ENCODE measurements around the gene RPL3.

RPL3 gene

GRCh38 chr22:39318507-39319283, 728 bp downstream of the RPL3 start:
- H3K9ac ChIP-seq (ENCODE audit: low read length): peak overlapping the region; percentile 98
- H3K36me3 ChIP-seq (ENCODE audit: control insufficient read depth in 1 of 2, insufficient read depth in 2 of 2, low read length in 2 of 2): peaks cover 37 to 45% of the 10 kb centered on the region in 2 experiments
- peak overlapping the region; percentile 85 for H3K18ac ChIP-seq (ENCODE audit: low read length)
- H4K8ac ChIP-seq (ENCODE audit: low read depth, low read length): peak overlapping the region; percentile 90
- peak overlapping the region; percentile 85 for H2BK5ac ChIP-seq (ENCODE audit: low read depth, low read length, poor library complexity)
- H2BK120ac ChIP-seq (ENCODE audit: insufficient read depth, low read length, poor library complexity): peak overlapping the region; percentile 65
- H3K4ac ChIP-seq (ENCODE audit: low read depth, low read length): peak overlapping the region; percentile 97
- H3K79me2 ChIP-seq (ENCODE audit: control insufficient read depth, insufficient read depth, low read length, poor library complexity): peaks cover 19% of the 10 kb centered on the region
- peaks cover 12% of the 10 kb centered on the region for H3K79me1 ChIP-seq (ENCODE audit: low read length)
- H3K27me3 ChIP-seq (ENCODE audit: insufficient read depth, low read length): no peaks in the 10 kb centered on the region
- H2AK5ac ChIP-seq (ENCODE audit: low read length): peak overlapping the region; percentile 91
- DNase-seq: peak in 1 of 2 donors; percentile 27
- peak overlapping the region; percentile 75 for H3K27ac ChIP-seq (ENCODE audit: low read depth, low read length)
- peak overlapping the region; percentile 82 for H3K4me3 ChIP-seq (ENCODE audit: low read depth, low read length)
- no peak overlapping the region for H2BK12ac ChIP-seq (ENCODE audit: low read length)
- peak overlapping the region; percentile 87 for H4K12ac ChIP-seq (ENCODE audit: low read depth, low read length)
- no peak overlapping the region for H2AFZ ChIP-seq (ENCODE audit: insufficient read depth, low read length, poor library complexity)
- H3K4me2 ChIP-seq (ENCODE audit: low read length): peak overlapping the region; percentile 90
- H3K14ac ChIP-seq (ENCODE audit: low read length): peak overlapping the region; percentile 80
- peaks cover 11 to 12% of the 10 kb centered on the region in 2 experiments for H3K4me1 ChIP-seq (ENCODE audit: control insufficient read depth in 1 of 2, insufficient read depth in 2 of 2, low read length in 2 of 2)
- peak overlapping the region; percentile 75 for H4K91ac ChIP-seq (ENCODE audit: low read depth, low read length)
- H3K9me3 ChIP-seq (ENCODE audit: insufficient read depth, low read depth, low read length): peaks cover 2% of the 10 kb centered on the region
- 100% methylated on average over 1 of the region's 26 CpGs for WGBS (ENCODE audit: extremely low coverage, insufficient coverage, insufficient read length)
- H3K23ac ChIP-seq (ENCODE audit: low read length): no peak overlapping the region

GRCh38 chr22:39317775-39318506, 1.5 kb downstream of the RPL3 start:
- Histone ChIP-seq H4K91ac (ENCODE audit: low read depth, low read length) (no peak overlapping the region), H3K4ac (ENCODE audit: low read depth, low read length) (peak overlapping the region; percentile 97), H2BK12ac (ENCODE audit: low read length) (no peak overlapping the region), H3K9me3 (ENCODE audit: insufficient read depth, low read depth, low read length) (peaks cover 2% of the 10 kb centered on the region), H3K4me2 (ENCODE audit: low read length) (peak overlapping the region; percentile 90), H3K79me2 (ENCODE audit: control insufficient read depth, insufficient read depth, low read length, poor library complexity) (peaks cover 19% of the 10 kb centered on the region), H3K4me3 (ENCODE audit: low read depth, low read length) (peak overlapping the region; percentile 65), H3K27me3 (ENCODE audit: insufficient read depth, low read length) (no peaks in the 10 kb centered on the region), H2AK5ac (ENCODE audit: low read length) (no peak overlapping the region), H3K14ac (ENCODE audit: low read length) (no peak overlapping the region), H4K8ac (ENCODE audit: low read depth, low read length) (no peak overlapping the region), H3K27ac (ENCODE audit: low read depth, low read length) (peak overlapping the region; percentile 12), H3K23ac (ENCODE audit: low read length) (no peak overlapping the region), H2BK120ac (ENCODE audit: insufficient read depth, low read length, poor library complexity) (no peak overlapping the region), H2AFZ (ENCODE audit: insufficient read depth, low read length, poor library complexity) (no peak overlapping the region), H3K9ac (ENCODE audit: low read length) (peak overlapping the region; percentile 98), H3K18ac (ENCODE audit: low read length) (no peak overlapping the region), H3K36me3 (ENCODE audit: control insufficient read depth in 1 of 2, insufficient read depth in 2 of 2, low read length in 2 of 2) (peaks cover 45 to 52% of the 10 kb centered on the region in 2 experiments), H2BK5ac (ENCODE audit: low read depth, low read length, poor library complexity) (no peak overlapping the region), H3K4me1 (ENCODE audit: control insufficient read depth in 1 of 2, insufficient read depth in 2 of 2, low read length in 2 of 2) (peaks cover 11 to 12% of the 10 kb centered on the region in 2 experiments), H3K79me1 (ENCODE audit: low read length) (peaks cover 12% of the 10 kb centered on the region), H4K12ac (ENCODE audit: low read depth, low read length) (no peak overlapping the region)
- DNase-seq: peak in 1 of 2 donors; percentile 32
- WGBS (ENCODE audit: extremely low coverage, insufficient coverage, insufficient read length): no CpG with 5 or more reads among the region's 9 CpGs

- Histone ChIP-seq H2BK12ac (ENCODE audit: low read length) (no peak overlapping the region), H3K27ac (ENCODE audit: low read depth, low read length) (peak overlapping the region; percentile 12), H2AFZ (ENCODE audit: insufficient read depth, low read length, poor library complexity) (no peak overlapping the region), H3K18ac (ENCODE audit: low read length) (no peak overlapping the region), H3K79me2 (ENCODE audit: control insufficient read depth, insufficient read depth, low read length, poor library complexity) (peaks cover 19% of the 10 kb centered on the region), H4K12ac (ENCODE audit: low read depth, low read length) (no peak overlapping the region), H3K36me3 (ENCODE audit: control insufficient read depth in 1 of 2, insufficient read depth in 2 of 2, low read length in 2 of 2) (peaks cover 52 to 59% of the 10 kb centered on the region in 2 experiments), H4K8ac (ENCODE audit: low read depth, low read length) (no peak overlapping the region), H2BK5ac (ENCODE audit: low read depth, low read length, poor library complexity) (no peak overlapping the region), H3K14ac (ENCODE audit: low read length) (no peak overlapping the region), H3K4me3 (ENCODE audit: low read depth, low read length) (no peak overlapping the region), H2BK120ac (ENCODE audit: insufficient read depth, low read length, poor library complexity) (no peak overlapping the region), H3K79me1 (ENCODE audit: low read length) (peaks cover 12% of the 10 kb centered on the region), H3K27me3 (ENCODE audit: insufficient read depth, low read length) (no peaks in the 10 kb centered on the region), H3K9me3 (ENCODE audit: insufficient read depth, low read depth, low read length) (peaks cover 2% of the 10 kb centered on the region), H3K4me2 (ENCODE audit: low read length) (peak overlapping the region; percentile 90), H2AK5ac (ENCODE audit: low read length) (no peak overlapping the region), H4K91ac (ENCODE audit: low read depth, low read length) (no peak overlapping the region), H3K4me1 (ENCODE audit: control insufficient read depth in 1 of 2, insufficient read depth in 2 of 2, low read length in 2 of 2) (peaks cover 11 to 12% of the 10 kb centered on the region in 2 experiments), H3K9ac (ENCODE audit: low read length) (peak overlapping the region; percentile 35), H3K23ac (ENCODE audit: low read length) (no peak overlapping the region), H3K4ac (ENCODE audit: low read depth, low read length) (peak overlapping the region; percentile 39)
- peak in 1 of 2 donors; percentile 22 for DNase-seq
- WGBS (ENCODE audit: extremely low coverage, insufficient coverage, insufficient read length): no CpG with 5 or more reads among the region's 9 CpGs
Measured at GRCh38 chr22:39317084-39317774, 2.2 kb downstream of the RPL3 start.

GRCh38 chr22:39316440-39317083, 2.9 kb downstream of the RPL3 start:
- H3K27ac ChIP-seq (ENCODE audit: low read depth, low read length): no peak overlapping the region
- H3K4me1 ChIP-seq (ENCODE audit: control insufficient read depth in 1 of 2, insufficient read depth in 2 of 2, low read length in 2 of 2): peaks cover 11 to 15% of the 10 kb centered on the region in 2 experiments
- DNase-seq: peak; percentile 87 to 92
- H2BK120ac ChIP-seq (ENCODE audit: insufficient read depth, low read length, poor library complexity): no peak overlapping the region
- no peak overlapping the region for H4K8ac ChIP-seq (ENCODE audit: low read depth, low read length)
- no peak overlapping the region for H2AK5ac ChIP-seq (ENCODE audit: low read length)
- peaks cover 12% of the 10 kb centered on the region for H3K79me1 ChIP-seq (ENCODE audit: low read length)
- no peak overlapping the region for H2BK5ac ChIP-seq (ENCODE audit: low read depth, low read length, poor library complexity)
- no peak overlapping the region for H4K12ac ChIP-seq (ENCODE audit: low read depth, low read length)
- no peaks in the 10 kb centered on the region for H3K27me3 ChIP-seq (ENCODE audit: insufficient read depth, low read length)
- no peak overlapping the region for H2BK12ac ChIP-seq (ENCODE audit: low read length)
- no peak overlapping the region for H3K14ac ChIP-seq (ENCODE audit: low read length)
- peak overlapping the region; percentile 90 for H3K4me2 ChIP-seq (ENCODE audit: low read length)
- no peak overlapping the region for H4K91ac ChIP-seq (ENCODE audit: low read depth, low read length)
- peaks cover 59 to 66% of the 10 kb centered on the region in 2 experiments for H3K36me3 ChIP-seq (ENCODE audit: control insufficient read depth in 1 of 2, insufficient read depth in 2 of 2, low read length in 2 of 2)
- H3K18ac ChIP-seq (ENCODE audit: low read length): no peak overlapping the region
- H2AFZ ChIP-seq (ENCODE audit: insufficient read depth, low read length, poor library complexity): no peak overlapping the region
- H3K4me3 ChIP-seq (ENCODE audit: low read depth, low read length): no peak overlapping the region
- no peak overlapping the region for H3K23ac ChIP-seq (ENCODE audit: low read length)
- H3K79me2 ChIP-seq (ENCODE audit: control insufficient read depth, insufficient read depth, low read length, poor library complexity): peaks cover 19% of the 10 kb centered on the region
- no CpG with 5 or more reads among the region's 17 CpGs for WGBS (ENCODE audit: extremely low coverage, insufficient coverage, insufficient read length)
- no peak overlapping the region for H3K9ac ChIP-seq (ENCODE audit: low read length)
- H3K4ac ChIP-seq (ENCODE audit: low read depth, low read length): no peak overlapping the region
- H3K9me3 ChIP-seq (ENCODE audit: insufficient read depth, low read depth, low read length): peaks cover 2% of the 10 kb centered on the region

Data from trophoblast cell (in vitro differentiated cells and primary cell).